SK-N-SH treated with all-trans-retinoic acid at 6 μM for 48 hours (cell line): ENCODE measurements around the gene AADACL4.
A peak's percentile ranks its signal among the peaks of the same experiment; 100 is the strongest.

ENCODE experiments used
- ATAC-seq: fragments of 200-7000 bp; cut with Tn5 transposase; 3 replicates; pipeline ENCODE4 v1.9.1; 2020; ENCODE audit warnings: mild to moderate bottlenecking, moderate library complexity
- ARNTL ChIP-seq: fragments of 450-650 bp; formaldehyde crosslinking; IDR thresholded peaks from 2 replicates; pipeline ENCODE4 v1.5.0; 2020; ENCODE audit warnings: low read depth, mild to moderate bottlenecking, moderate library complexity, borderline replicate concordance
- BACH2 ChIP-seq: fragments of 250-450 bp; sonication (Bioruptor Pico); IDR thresholded peaks from 2 replicates; pipeline ENCODE4 v1.9.0; 2021; ENCODE audit warnings: mild to moderate bottlenecking, borderline replicate concordance
- CREB5 ChIP-seq: fragments of 250-450 bp; sonication (Bioruptor Pico); IDR thresholded peaks from 2 replicates; pipeline ENCODE4 v1.5.1; 2020; ENCODE audit warnings: low read depth, mild to moderate bottlenecking, moderate library complexity
- CSDC2 ChIP-seq: fragments of 250-450 bp; sonication (Bioruptor Pico); IDR thresholded peaks from 2 replicates; pipeline ENCODE4 v1.5.0; 2020; ENCODE audit warnings: mild to moderate bottlenecking, moderate library complexity
- ESRRG ChIP-seq: fragments of 250-450 bp; sonication (Bioruptor Pico); IDR thresholded peaks from 2 replicates; pipeline ENCODE4 v1.6.1; 2021; ENCODE audit warnings: mild to moderate bottlenecking
- GLIS3 ChIP-seq: fragments of 250-450 bp; sonication (Bioruptor Pico); IDR thresholded peaks from 2 replicates; pipeline ENCODE4 v1.5.0; 2020; ENCODE audit warnings: mild to moderate bottlenecking, moderate library complexity
- ISL1 ChIP-seq: fragments of 250-450 bp; sonication (Bioruptor Pico); IDR thresholded peaks from 2 replicates; pipeline ENCODE4 v2.1.2; 2022; ENCODE audit warnings: mild to moderate bottlenecking, moderate library complexity
- OSR1 ChIP-seq: fragments of 250-450 bp; sonication (Bioruptor Pico); IDR thresholded peaks from 2 replicates; pipeline ENCODE4 v1.8.0; 2022; ENCODE audit warnings: moderate library complexity, mild to moderate bottlenecking, inconsistent platforms
- POU6F1 ChIP-seq: fragments of 250-450 bp; sonication (Bioruptor Pico); IDR thresholded peaks from 2 replicates; pipeline ENCODE4 v1.8.0; 2021; ENCODE audit warnings: low read depth, mild to moderate bottlenecking, moderate library complexity, borderline replicate concordance
- PPARA ChIP-seq: fragments of 250-450 bp; sonication (Bioruptor Pico); IDR thresholded peaks from 2 replicates; pipeline ENCODE4 v1.5.0; 2020; ENCODE audit warnings: mild to moderate bottlenecking, borderline replicate concordance
- RARB ChIP-seq: fragments of 250-450 bp; sonication (Bioruptor Pico); IDR thresholded peaks from 2 replicates; pipeline ENCODE4 v1.8.0; 2021; ENCODE audit warnings: mild to moderate bottlenecking, moderate library complexity
- SNAI2 ChIP-seq: fragments of 250-450 bp; sonication (Bioruptor Pico); IDR thresholded peaks from 2 replicates; pipeline ENCODE4 v1.5.0; 2020; ENCODE audit warnings: mild to moderate bottlenecking, moderate library complexity
- TCF4 ChIP-seq: fragments of 250-450 bp; sonication (Bioruptor Pico); IDR thresholded peaks from 2 replicates; pipeline ENCODE4 v1.8.0; 2021; ENCODE audit warnings: mild to moderate bottlenecking, moderate library complexity, borderline replicate concordance
- TOX ChIP-seq: fragments of 250-450 bp; sonication (Bioruptor Pico); IDR thresholded peaks from 2 replicates; pipeline ENCODE4 v1.8.0; 2021; ENCODE audit warnings: mild to moderate bottlenecking, moderate library complexity, borderline replicate concordance
- TSHZ2 ChIP-seq: fragments of 250-450 bp; sonication (Bioruptor Pico); IDR thresholded peaks from 2 replicates; pipeline ENCODE4 v1.5.0; 2020; ENCODE audit warnings: mild to moderate bottlenecking, moderate library complexity
- ZFP3 ChIP-seq: fragments of 250-450 bp; sonication (Bioruptor Pico); IDR thresholded peaks from 2 replicates; pipeline ENCODE4 v1.5.0; 2020; ENCODE audit warnings: mild to moderate bottlenecking, moderate library complexity
- ZFP30 ChIP-seq: fragments of 450-650 bp; formaldehyde crosslinking; IDR thresholded peaks from 2 replicates; pipeline ENCODE4 v1.5.0; 2022; ENCODE audit warnings: mild to moderate bottlenecking, moderate library complexity
- ZNF565 ChIP-seq: fragments of 450-650 bp; formaldehyde crosslinking; conservative IDR thresholded peaks from 2 replicates; pipeline ENCODE4 v1.5.0; 2020; ENCODE audit warnings: low read depth, mild to moderate bottlenecking, moderate library complexity
- ZNF8 ChIP-seq: fragments of 450-650 bp; formaldehyde crosslinking; IDR thresholded peaks from 2 replicates; pipeline ENCODE4 v1.5.0; 2020; ENCODE audit warnings: mild to moderate bottlenecking, moderate library complexity

The AADACL4 gene

GRCh38 chr1:12618965-12619791, 24.7 kb upstream of the AADACL4 start:
- no peak for TF ChIP-seq RARB
- peak; percentile 34; the same call in 1 of the 2 replicates for TF ChIP-seq ISL1 (CRISPR knock-in tag)
- no peak for TF ChIP-seq OSR1
- no peak for TF ChIP-seq CREB5 (CRISPR knock-in tag)
- no peak for TF ChIP-seq ZFP30
- 0 out of 2 replicates have a peak, but pooled peaks have one; percentile 44 for TF ChIP-seq ZFP3 (CRISPR knock-in tag)
- peak; percentile 7; the same call in 1 of the 2 replicates for TF ChIP-seq GLIS3
- peak; percentile 33; the same call in 1 of the 2 replicates for TF ChIP-seq TOX (CRISPR knock-in tag)
- no peak for TF ChIP-seq ARNTL (CRISPR knock-in tag)
- TF ChIP-seq SNAI2 (CRISPR knock-in tag), result 0 out of 2 replicates have a peak, but pooled peaks have one; percentile 35
- peak; percentile 68 for ATAC-seq

- TF ChIP-seq TSHZ2 (CRISPR knock-in tag) (peak; percentile 61; the same call in 1 of the 2 replicates), ZNF565 (CRISPR knock-in tag) (0 out of 2 replicates have a peak, but pooled peaks have one; percentile 60), CSDC2 (CRISPR knock-in tag) (0 out of 2 replicates have a peak, but pooled peaks have one; percentile 26), ZNF8 (peak; percentile 29), TCF4 (CRISPR knock-in tag) (no peak; the same call in 1 of the 2 replicates), POU6F1 (CRISPR knock-in tag) (peak; percentile 3; the same call in 1 of the 2 replicates), SNAI2 (CRISPR knock-in tag) (peak; percentile 31; the same call in 1 of the 2 replicates), GLIS3 (no peak)
- ATAC-seq, result peak; percentile 76
Observed at GRCh38 chr1:12619792-12620487, 23.9 kb upstream of the AADACL4 start.

- ATAC-seq, result no peak
Observed at GRCh38 chr1:12620488-12620865, 23.4 kb upstream of the AADACL4 start.

More at GRCh38 chr1:12620488-12620865, 23.4 kb upstream of the AADACL4 start:
- TF ChIP-seq CSDC2 (CRISPR knock-in tag), result no peak
- TF ChIP-seq OSR1, result no peak
- no peak for TF ChIP-seq ZFP30
- no peak for TF ChIP-seq TSHZ2 (CRISPR knock-in tag)
- no peak for TF ChIP-seq ESRRG (CRISPR knock-in tag)
- TF ChIP-seq BACH2 (CRISPR knock-in tag), result no peak
- TF ChIP-seq PPARA (CRISPR knock-in tag), result no peak
- TF ChIP-seq GLIS3, result no peak
